Measurements from ENCODE around the gene CLEC4C. TPM values are rescaled to one million over a fixed set of nuclear protein-coding genes. Genes with fewer than 3 reads are reported as not detected.

Gene CLEC4C
- total RNA-seq, 6 experiments from 2014 or later: not detected

DNA sequence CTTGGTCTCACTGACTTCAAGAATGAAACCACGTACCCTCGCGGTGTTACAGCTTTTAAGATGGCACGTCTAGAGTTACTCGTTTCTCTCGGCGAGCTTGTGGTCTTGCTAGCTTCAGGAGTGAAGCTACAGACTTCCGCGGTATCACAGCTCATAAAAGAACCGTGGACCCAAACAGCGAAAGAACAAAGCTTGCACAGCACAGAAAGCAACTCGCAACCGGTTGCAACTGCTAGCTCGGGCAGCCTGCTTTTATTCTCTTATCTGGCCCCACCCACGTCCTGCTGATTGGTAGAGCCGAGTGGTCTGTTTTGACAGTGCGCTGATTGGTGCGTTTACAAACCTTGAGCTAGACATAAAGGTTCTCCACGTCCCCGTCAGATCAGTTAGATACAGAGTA is 4.2 kb upstream of the CLEC4C start:
- intact Hi-C loops (cut with DNase I): no loop called here
- Histone ChIP-seq H3K27me3 (no peaks in the 10 kb centered on the region), H3K27ac (no peak overlapping the region), H3K4me3 (no peak overlapping the region), H3K9me3 (no peaks in the 10 kb centered on the region), H3K4me1 (no peaks in the 10 kb centered on the region), H3K36me3 (no peaks in the 10 kb centered on the region)
- WGBS (ENCODE audit: insufficient coverage, low coverage, low lambda C conversion rate, missing lambda C conversion rate): 81% methylated on average over 15 of the region's 20 CpGs
- DNase-seq (no peak), ATAC-seq (no peak)
- TF ChIP-seq POLR2A (IDR thresholded peaks at IDR 0.05): no peak
- TF ChIP-seq, protein P1, sequence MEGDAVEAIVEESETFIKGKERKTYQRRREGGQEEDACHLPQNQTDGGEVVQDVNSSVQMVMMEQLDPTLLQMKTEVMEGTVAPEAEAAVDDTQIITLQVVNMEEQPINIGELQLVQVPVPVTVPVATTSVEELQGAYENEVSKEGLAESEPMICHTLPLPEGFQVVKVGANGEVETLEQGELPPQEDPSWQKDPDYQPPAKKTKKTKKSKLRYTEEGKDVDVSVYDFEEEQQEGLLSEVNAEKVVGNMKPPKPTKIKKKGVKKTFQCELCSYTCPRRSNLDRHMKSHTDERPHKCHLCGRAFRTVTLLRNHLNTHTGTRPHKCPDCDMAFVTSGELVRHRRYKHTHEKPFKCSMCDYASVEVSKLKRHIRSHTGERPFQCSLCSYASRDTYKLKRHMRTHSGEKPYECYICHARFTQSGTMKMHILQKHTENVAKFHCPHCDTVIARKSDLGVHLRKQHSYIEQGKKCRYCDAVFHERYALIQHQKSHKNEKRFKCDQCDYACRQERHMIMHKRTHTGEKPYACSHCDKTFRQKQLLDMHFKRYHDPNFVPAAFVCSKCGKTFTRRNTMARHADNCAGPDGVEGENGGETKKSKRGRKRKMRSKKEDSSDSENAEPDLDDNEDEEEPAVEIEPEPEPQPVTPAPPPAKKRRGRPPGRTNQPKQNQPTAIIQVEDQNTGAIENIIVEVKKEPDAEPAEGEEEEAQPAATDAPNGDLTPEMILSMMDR (IDR thresholded peaks at IDR 0.05): no peak

DNA sequence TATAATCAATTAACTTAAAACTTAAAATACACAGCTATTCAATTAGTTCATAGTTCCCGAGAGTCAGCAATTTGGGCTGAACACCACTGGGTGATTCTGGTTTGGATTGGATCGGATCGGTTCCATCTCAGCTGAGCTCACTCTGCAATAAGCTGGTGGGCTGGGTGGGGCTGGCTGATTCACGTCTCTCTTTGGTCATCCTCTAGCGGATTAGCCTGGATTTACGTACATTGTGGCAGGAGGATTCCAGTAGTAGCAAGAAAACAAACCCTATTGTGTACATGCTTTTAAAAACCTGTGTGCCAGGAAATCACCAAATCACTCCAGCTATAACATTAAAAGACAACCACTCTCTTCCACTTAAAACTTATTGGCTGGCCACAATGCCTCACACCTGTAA is 3.2 kb upstream of the CLEC4C start:
- Histone ChIP-seq H3K4me1 (no peaks in the 10 kb centered on the region), H3K36me3 (no peaks in the 10 kb centered on the region), H3K27me3 (no peaks in the 10 kb centered on the region), H3K4me3 (no peak overlapping the region), H3K9me3 (no peaks in the 10 kb centered on the region), H3K27ac (no peak overlapping the region)
- DNase-seq (no peak), ATAC-seq (no peak)
- WGBS (ENCODE audit: insufficient coverage, low coverage, low lambda C conversion rate, missing lambda C conversion rate): 50% methylated on average over 1 of the region's 6 CpGs
- intact Hi-C loops (cut with DNase I): no loop called here
- TF ChIP-seq, protein P1 (IDR thresholded peaks at IDR 0.05): no peak
- no peak for TF ChIP-seq POLR2A (IDR thresholded peaks at IDR 0.05)

DNA sequence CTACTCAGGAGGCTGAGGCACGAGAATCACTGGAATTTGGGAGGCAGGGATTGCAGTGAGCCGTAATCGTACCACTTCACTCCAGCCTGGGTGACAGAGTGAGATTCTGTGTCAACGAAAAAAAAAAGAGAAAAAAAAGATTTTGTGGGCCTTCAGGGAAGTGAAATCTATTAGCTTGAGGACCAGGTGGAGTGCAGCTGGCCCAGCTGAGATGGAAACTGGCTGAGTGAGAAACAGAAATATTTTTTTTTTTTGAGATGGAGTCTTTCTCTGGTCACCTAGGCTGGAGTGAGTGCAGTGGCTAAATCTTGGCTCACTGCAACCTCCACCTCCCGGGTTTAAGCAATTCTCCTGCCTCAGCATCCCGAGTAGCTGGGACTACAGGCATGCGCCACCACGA is 2.3 kb upstream of the CLEC4C start:
- 73% methylated on average over 8 of the region's 8 CpGs for WGBS (ENCODE audit: insufficient coverage, low coverage, low lambda C conversion rate, missing lambda C conversion rate)
- Histone ChIP-seq H3K4me3 (no peak overlapping the region), H3K27ac (no peak overlapping the region), H3K4me1 (no peaks in the 10 kb centered on the region), H3K36me3 (no peaks in the 10 kb centered on the region), H3K27me3 (no peaks in the 10 kb centered on the region), H3K9me3 (no peaks in the 10 kb centered on the region)
- DNase-seq: no peak
- no peak for TF ChIP-seq POLR2A (IDR thresholded peaks at IDR 0.05)
- TF ChIP-seq, protein P1 (IDR thresholded peaks at IDR 0.05): no peak
- intact Hi-C loops (cut with DNase I): no loop called here
- ATAC-seq: no peak

DNA sequence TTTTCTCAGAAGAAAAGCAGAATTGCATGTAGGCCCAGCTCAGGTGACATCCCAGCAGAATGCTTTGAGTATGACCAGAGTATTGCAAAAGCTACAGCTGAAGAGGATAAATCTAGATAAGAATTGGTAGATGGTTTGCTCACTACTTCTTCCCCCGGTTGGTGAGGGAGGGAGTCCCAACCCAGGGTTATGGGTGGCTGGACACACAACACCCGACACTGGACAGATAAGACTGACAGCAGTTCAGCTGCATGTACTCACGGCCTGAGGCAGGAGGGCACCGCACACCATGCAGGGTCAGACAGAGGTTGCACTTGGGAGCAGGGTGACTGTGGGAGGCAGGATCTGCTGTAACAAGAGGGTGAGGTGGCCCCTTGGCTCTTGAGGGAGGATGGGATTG is 1.7 kb upstream of the CLEC4C start:
- intact Hi-C loops (cut with DNase I): no loop called here

More for the DNA sequence above, 1.7 kb upstream of the CLEC4C start:
- ATAC-seq (no peak), DNase-seq (no peak)
- H3K36me3 ChIP-seq: no peaks in the 10 kb centered on the region
- H3K4me1 ChIP-seq: no peaks in the 10 kb centered on the region
- 17% methylated on average over 1 of the region's 4 CpGs for WGBS (ENCODE audit: insufficient coverage, low coverage, low lambda C conversion rate, missing lambda C conversion rate)
- no peak for TF ChIP-seq POLR2A (IDR thresholded peaks at IDR 0.05)
- TF ChIP-seq, protein P1 (IDR thresholded peaks at IDR 0.05): no peak
- no peaks in the 10 kb centered on the region for H3K9me3 ChIP-seq
- H3K27me3 ChIP-seq: no peaks in the 10 kb centered on the region
- no peak overlapping the region for H3K4me3 ChIP-seq
- no peak overlapping the region for H3K27ac ChIP-seq

Data from right lobe of liver (tissue), 6 donors.